ENCODE results near the gene ACKR3.
A peak's percentile ranks its signal among the peaks of the same experiment; 100 is the strongest.

Gene ACKR3

GRCh38 chr2:236569573-236569973, at the start of gene ACKR3:
TSS of gene ACKR3 (plus strand) at chr2:236569825. CDS start at chr2:236580466, 10,641 bp downstream.
- Histone ChIP-seq H3K27me3 (ENCODE audit: low read depth, low read length) (no peaks in the 10 kb centered on the region), H3K4me1 (ENCODE audit: control insufficient read depth in 1 of 2, insufficient read depth in 2 of 2, low read length in 2 of 2) (peaks cover 0 to 17% of the 10 kb centered on the region in 2 donors), H3K36me3 (ENCODE audit: control insufficient read depth in 1 of 2, insufficient read depth in 2 of 2, low read length in 2 of 2) (no peaks in the 10 kb centered on the region), H3K9me3 (ENCODE audit: control insufficient read depth in 1 of 2, low read length in 2 of 2) (no peaks in the 10 kb centered on the region), H3K27ac (ENCODE audit: low read length) (peak within 1 kb of the TSS; percentile 74), H3K4me3 (ENCODE audit: low read depth in 1 of 2, low read length in 2 of 2) (peak within 1 kb of the TSS; percentile 56 to 65)

GRCh38 chr2:236521556-236521955, 48.1 kb upstream of the ACKR3 start:
- Histone ChIP-seq H3K4me3 (ENCODE audit: low read depth in 1 of 2, low read length in 2 of 2) (no peak overlapping the region), H3K27ac (ENCODE audit: low read length) (no peak overlapping the region), H3K9me3 (ENCODE audit: control insufficient read depth in 1 of 2, low read length in 2 of 2) (no peaks in the 10 kb centered on the region), H3K36me3 (ENCODE audit: control insufficient read depth in 1 of 2, insufficient read depth in 2 of 2, low read length in 2 of 2) (no peaks in the 10 kb centered on the region), H3K4me1 (ENCODE audit: control insufficient read depth in 1 of 2, insufficient read depth in 2 of 2, low read length in 2 of 2) (peaks cover 0 to 8% of the 10 kb centered on the region in 2 donors), H3K27me3 (ENCODE audit: low read depth, low read length) (no peaks in the 10 kb centered on the region)

- no peak overlapping the region for H3K27ac ChIP-seq (ENCODE audit: low read length)
- no peaks in the 10 kb centered on the region for H3K36me3 ChIP-seq (ENCODE audit: control insufficient read depth in 1 of 2, insufficient read depth in 2 of 2, low read length in 2 of 2)
- H3K27me3 ChIP-seq (ENCODE audit: low read depth, low read length): no peaks in the 10 kb centered on the region
- H3K9me3 ChIP-seq (ENCODE audit: control insufficient read depth in 1 of 2, low read length in 2 of 2): no peaks in the 10 kb centered on the region
- no peak overlapping the region for H3K4me3 ChIP-seq (ENCODE audit: low read depth in 1 of 2, low read length in 2 of 2)
- peaks cover 0 to 15% of the 10 kb centered on the region in 2 donors for H3K4me1 ChIP-seq (ENCODE audit: control insufficient read depth in 1 of 2, insufficient read depth in 2 of 2, low read length in 2 of 2)
Observed at GRCh38 chr2:236523249-236523648, 46.4 kb upstream of the ACKR3 start.

- no peaks in the 10 kb centered on the region for H3K36me3 ChIP-seq (ENCODE audit: control insufficient read depth in 1 of 2, insufficient read depth in 2 of 2, low read length in 2 of 2)
- H3K27ac ChIP-seq (ENCODE audit: low read length): no peak overlapping the region
Observed at GRCh38 chr2:236525411-236525997, 44.1 kb upstream of the ACKR3 start.

GRCh38 chr2:236526455-236527158, 43.0 kb upstream of the ACKR3 start:
- H3K4me1 ChIP-seq (ENCODE audit: control insufficient read depth in 1 of 2, insufficient read depth in 2 of 2, low read length in 2 of 2): peaks cover 0 to 15% of the 10 kb centered on the region in 2 donors
- H3K27me3 ChIP-seq (ENCODE audit: low read depth, low read length): no peaks in the 10 kb centered on the region
- no peak overlapping the region for H3K27ac ChIP-seq (ENCODE audit: low read length)
- H3K36me3 ChIP-seq (ENCODE audit: control insufficient read depth in 1 of 2, insufficient read depth in 2 of 2, low read length in 2 of 2): no peaks in the 10 kb centered on the region
- H3K9me3 ChIP-seq (ENCODE audit: control insufficient read depth in 1 of 2, low read length in 2 of 2): no peaks in the 10 kb centered on the region
- H3K4me3 ChIP-seq (ENCODE audit: low read depth in 1 of 2, low read length in 2 of 2): no peak overlapping the region

More at GRCh38 chr2:236525411-236525997, 44.1 kb upstream of the ACKR3 start:
- Histone ChIP-seq H3K4me1 (ENCODE audit: control insufficient read depth in 1 of 2, insufficient read depth in 2 of 2, low read length in 2 of 2) (peaks cover 0 to 15% of the 10 kb centered on the region in 2 donors), H3K9me3 (ENCODE audit: control insufficient read depth in 1 of 2, low read length in 2 of 2) (no peaks in the 10 kb centered on the region), H3K27me3 (ENCODE audit: low read depth, low read length) (no peaks in the 10 kb centered on the region), H3K4me3 (ENCODE audit: low read depth in 1 of 2, low read length in 2 of 2) (no peak overlapping the region)

- Histone ChIP-seq H3K36me3 (ENCODE audit: control insufficient read depth in 1 of 2, insufficient read depth in 2 of 2, low read length in 2 of 2) (no peaks in the 10 kb centered on the region), H3K4me3 (ENCODE audit: low read depth in 1 of 2, low read length in 2 of 2) (no peak overlapping the region), H3K9me3 (ENCODE audit: control insufficient read depth in 1 of 2, low read length in 2 of 2) (no peaks in the 10 kb centered on the region), H3K27ac (ENCODE audit: low read length) (no peak overlapping the region), H3K27me3 (ENCODE audit: low read depth, low read length) (no peaks in the 10 kb centered on the region), H3K4me1 (ENCODE audit: control insufficient read depth in 1 of 2, insufficient read depth in 2 of 2, low read length in 2 of 2) (peaks cover 0 to 15% of the 10 kb centered on the region in 2 donors)
Observed at GRCh38 chr2:236527159-236527630, 42.4 kb upstream of the ACKR3 start.

GRCh38 chr2:236529606-236530005, 40.0 kb upstream of the ACKR3 start:
- H3K36me3 ChIP-seq (ENCODE audit: control insufficient read depth in 1 of 2, insufficient read depth in 2 of 2, low read length in 2 of 2): no peaks in the 10 kb centered on the region
- no peaks in the 10 kb centered on the region for H3K27me3 ChIP-seq (ENCODE audit: low read depth, low read length)
- H3K4me3 ChIP-seq (ENCODE audit: low read depth in 1 of 2, low read length in 2 of 2): no peak overlapping the region
- H3K4me1 ChIP-seq (ENCODE audit: control insufficient read depth in 1 of 2, insufficient read depth in 2 of 2, low read length in 2 of 2): peaks cover 0 to 15% of the 10 kb centered on the region in 2 donors
- no peak overlapping the region for H3K27ac ChIP-seq (ENCODE audit: low read length)
- no peaks in the 10 kb centered on the region for H3K9me3 ChIP-seq (ENCODE audit: control insufficient read depth in 1 of 2, low read length in 2 of 2)

GRCh38 chr2:236530512-236530911, 39.1 kb upstream of the ACKR3 start:
- Histone ChIP-seq H3K9me3 (ENCODE audit: control insufficient read depth in 1 of 2, low read length in 2 of 2) (no peaks in the 10 kb centered on the region), H3K27me3 (ENCODE audit: low read depth, low read length) (no peaks in the 10 kb centered on the region), H3K27ac (ENCODE audit: low read length) (no peak overlapping the region), H3K36me3 (ENCODE audit: control insufficient read depth in 1 of 2, insufficient read depth in 2 of 2, low read length in 2 of 2) (no peaks in the 10 kb centered on the region), H3K4me3 (ENCODE audit: low read depth in 1 of 2, low read length in 2 of 2) (no peak overlapping the region), H3K4me1 (ENCODE audit: control insufficient read depth in 1 of 2, insufficient read depth in 2 of 2, low read length in 2 of 2) (peaks cover 0 to 15% of the 10 kb centered on the region in 2 donors)

GRCh38 chr2:236531195-236531594, 38.4 kb upstream of the ACKR3 start:
- peaks cover 0 to 15% of the 10 kb centered on the region in 2 donors for H3K4me1 ChIP-seq (ENCODE audit: control insufficient read depth in 1 of 2, insufficient read depth in 2 of 2, low read length in 2 of 2)
- H3K27ac ChIP-seq (ENCODE audit: low read length): no peak overlapping the region
- no peaks in the 10 kb centered on the region for H3K36me3 ChIP-seq (ENCODE audit: control insufficient read depth in 1 of 2, insufficient read depth in 2 of 2, low read length in 2 of 2)
- H3K9me3 ChIP-seq (ENCODE audit: control insufficient read depth in 1 of 2, low read length in 2 of 2): no peaks in the 10 kb centered on the region
- H3K4me3 ChIP-seq (ENCODE audit: low read depth in 1 of 2, low read length in 2 of 2): no peak overlapping the region
- no peaks in the 10 kb centered on the region for H3K27me3 ChIP-seq (ENCODE audit: low read depth, low read length)

- Histone ChIP-seq H3K9me3 (ENCODE audit: control insufficient read depth in 1 of 2, low read length in 2 of 2) (no peaks in the 10 kb centered on the region), H3K4me3 (ENCODE audit: low read depth in 1 of 2, low read length in 2 of 2) (no peak overlapping the region), H3K4me1 (ENCODE audit: control insufficient read depth in 1 of 2, insufficient read depth in 2 of 2, low read length in 2 of 2) (peaks cover 0 to 10% of the 10 kb centered on the region in 2 donors), H3K27me3 (ENCODE audit: low read depth, low read length) (no peaks in the 10 kb centered on the region), H3K27ac (ENCODE audit: low read length) (no peak overlapping the region), H3K36me3 (ENCODE audit: control insufficient read depth in 1 of 2, insufficient read depth in 2 of 2, low read length in 2 of 2) (no peaks in the 10 kb centered on the region)
Observed at GRCh38 chr2:236531996-236532395, 37.6 kb upstream of the ACKR3 start.

- H3K27ac ChIP-seq (ENCODE audit: low read length): no peak overlapping the region
- no peaks in the 10 kb centered on the region for H3K27me3 ChIP-seq (ENCODE audit: low read depth, low read length)
- H3K4me1 ChIP-seq (ENCODE audit: control insufficient read depth in 1 of 2, insufficient read depth in 2 of 2, low read length in 2 of 2): no peaks in the 10 kb centered on the region
- H3K36me3 ChIP-seq (ENCODE audit: control insufficient read depth in 1 of 2, insufficient read depth in 2 of 2, low read length in 2 of 2): no peaks in the 10 kb centered on the region
- H3K4me3 ChIP-seq (ENCODE audit: low read depth in 1 of 2, low read length in 2 of 2): no peak overlapping the region
- H3K9me3 ChIP-seq (ENCODE audit: control insufficient read depth in 1 of 2, low read length in 2 of 2): no peaks in the 10 kb centered on the region
Observed at GRCh38 chr2:236533343-236533742, 36.3 kb upstream of the ACKR3 start.

All from muscle layer of duodenum (tissue), 2 donors.